NCI-H748 treated with DMSO at 0.1 percent for 48 hours (cell line): Measurements from ENCODE around the gene CYFIP1.

ENCODE experiments used
- DNase-seq: peaks from one replicate; lab custom pipeline; 2025; lab: John Stamatoyannopoulos, UW

Gene CYFIP1

DNA sequence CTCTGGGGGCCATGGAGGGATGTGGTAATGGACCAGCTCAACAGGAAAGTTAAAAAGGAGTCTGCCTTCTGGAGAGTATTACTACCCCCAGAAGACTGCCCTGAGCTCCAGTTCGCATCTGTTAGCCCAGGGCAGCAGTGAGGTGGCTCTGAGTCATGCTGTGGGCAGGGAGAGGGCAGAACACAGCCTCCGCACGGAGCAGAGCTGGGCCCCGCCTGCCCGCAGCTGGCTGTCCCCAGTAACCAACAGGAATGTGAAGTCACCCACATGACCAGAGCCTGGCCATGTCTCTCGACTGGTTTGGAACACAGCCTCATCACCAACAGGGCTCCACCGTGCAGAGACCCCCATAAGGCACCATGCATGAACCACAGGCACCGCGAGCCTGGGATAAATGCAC lies 62.1 kb downstream of the CYFIP1 start:
- DNase-seq: no peak

GRCh38 chr15:22917556-22917955 lies 62.6 kb downstream of the CYFIP1 start:
- DNase-seq: no peak

DNA sequence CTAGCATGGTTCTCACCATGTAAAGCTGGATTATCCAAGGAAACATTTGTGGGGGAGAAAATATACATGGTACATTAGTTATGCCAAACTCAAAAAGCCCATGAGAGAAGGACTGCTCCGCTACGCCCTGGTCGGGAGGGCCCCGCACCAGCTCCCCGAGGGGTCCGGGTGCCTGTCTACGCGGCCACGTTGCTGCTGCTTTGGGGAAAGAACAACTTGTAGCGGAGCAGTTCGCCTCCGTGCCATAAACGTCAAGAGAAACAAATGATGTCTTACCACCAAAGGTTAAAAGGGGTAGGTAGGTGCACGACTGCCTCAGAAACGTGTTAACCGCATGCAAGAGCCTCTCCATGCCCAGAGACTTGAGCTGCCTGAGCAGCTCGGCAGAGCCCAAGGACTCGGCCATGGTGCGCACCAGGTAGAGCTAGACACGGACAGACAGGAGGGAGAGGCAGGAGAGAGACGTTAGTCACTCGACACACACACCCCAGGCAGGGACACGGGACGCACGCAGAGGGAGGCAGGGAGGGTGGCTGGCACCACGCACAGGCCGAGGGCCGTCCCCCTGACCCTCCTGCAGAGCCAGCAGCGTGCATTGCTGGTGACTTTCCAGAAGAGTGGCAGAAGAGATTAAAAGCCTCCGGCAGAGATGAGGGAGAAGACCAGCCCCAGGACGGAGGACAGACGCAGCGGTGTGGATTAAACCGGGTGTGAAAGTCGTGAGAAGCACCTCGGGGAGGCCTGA lies 63.4 kb downstream of the CYFIP1 start:
- no peak for DNase-seq

DNA sequence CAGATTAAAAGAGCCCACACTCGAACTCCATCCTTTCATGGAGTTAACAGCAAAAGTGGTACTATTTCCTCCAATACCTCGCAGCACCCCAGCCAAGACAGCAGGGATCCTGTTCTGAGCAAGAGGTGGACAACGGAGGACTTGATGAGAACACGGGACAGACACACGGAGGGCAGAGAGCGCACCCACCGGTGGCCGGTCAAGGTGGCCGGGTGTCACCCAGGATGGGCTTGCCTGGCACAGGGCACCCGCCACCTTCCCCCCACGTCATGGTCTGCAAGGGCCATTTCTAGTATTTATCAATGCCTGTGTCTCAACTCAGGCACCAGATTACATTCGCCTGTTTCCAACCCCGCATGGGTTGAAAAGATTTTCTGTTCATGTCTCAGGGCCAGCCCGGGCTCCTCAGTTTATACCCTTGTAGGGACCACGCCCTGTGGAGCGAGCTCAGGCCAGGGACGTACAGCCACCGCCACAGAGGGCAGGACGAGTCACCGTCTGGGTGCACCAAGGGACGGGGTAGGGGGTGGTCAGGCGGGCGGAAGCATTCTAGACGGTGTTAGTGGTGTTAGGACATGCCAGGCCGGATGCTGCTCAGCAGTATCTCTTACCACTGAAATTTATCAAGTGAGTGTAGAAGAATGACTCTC lies 64.2 kb downstream of the CYFIP1 start:
- DNase-seq: no peak

- no peak for DNase-seq
Observed at GRCh38 chr15:22913646-22914380, 66.4 kb downstream of the CYFIP1 start.

- DNase-seq: no peak
Observed at GRCh38 chr15:22912256-22912655, 67.9 kb downstream of the CYFIP1 start.

GRCh38 chr15:22911306-22911705 lies 68.9 kb downstream of the CYFIP1 start:
- DNase-seq: no peak

DNA sequence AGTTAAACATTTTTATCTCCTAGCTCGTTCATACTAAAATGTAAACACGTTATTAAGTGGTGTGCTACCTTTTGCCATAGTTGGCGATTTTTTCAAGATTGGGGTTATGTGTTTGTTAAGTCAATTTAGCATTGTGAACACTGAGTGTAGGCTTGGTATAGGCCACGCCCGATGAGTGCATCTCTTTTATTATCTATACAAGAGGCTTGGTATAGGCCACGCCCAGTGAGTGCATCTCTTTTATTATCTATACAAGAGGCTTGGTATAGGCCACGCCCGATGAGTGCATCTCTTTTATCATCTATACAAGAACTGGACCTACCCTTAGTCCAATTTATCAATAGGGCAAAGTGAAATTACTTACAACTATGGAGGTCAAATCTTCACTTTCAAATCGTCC lies 71.3 kb downstream of the CYFIP1 start:
- DNase-seq: no peak

- no peak for DNase-seq
Observed at GRCh38 chr15:22907161-22907950, 72.8 kb downstream of the CYFIP1 start.

GRCh38 chr15:22904736-22905135 lies 75.4 kb downstream of the CYFIP1 start:
- DNase-seq: no peak

GRCh38 chr15:22903961-22904534 lies 76.1 kb downstream of the CYFIP1 start:
- DNase-seq: no peak

GRCh38 chr15:22903427-22903826 lies 76.7 kb downstream of the CYFIP1 start:
- DNase-seq: no peak

- DNase-seq: no peak
Observed at GRCh38 chr15:22902981-22903380, 77.2 kb downstream of the CYFIP1 start.

GRCh38 chr15:22902578-22902977 lies 77.6 kb downstream of the CYFIP1 start:
- DNase-seq: no peak

GRCh38 chr15:22902046-22902445 lies 78.1 kb downstream of the CYFIP1 start:
- no peak for DNase-seq

DNA sequence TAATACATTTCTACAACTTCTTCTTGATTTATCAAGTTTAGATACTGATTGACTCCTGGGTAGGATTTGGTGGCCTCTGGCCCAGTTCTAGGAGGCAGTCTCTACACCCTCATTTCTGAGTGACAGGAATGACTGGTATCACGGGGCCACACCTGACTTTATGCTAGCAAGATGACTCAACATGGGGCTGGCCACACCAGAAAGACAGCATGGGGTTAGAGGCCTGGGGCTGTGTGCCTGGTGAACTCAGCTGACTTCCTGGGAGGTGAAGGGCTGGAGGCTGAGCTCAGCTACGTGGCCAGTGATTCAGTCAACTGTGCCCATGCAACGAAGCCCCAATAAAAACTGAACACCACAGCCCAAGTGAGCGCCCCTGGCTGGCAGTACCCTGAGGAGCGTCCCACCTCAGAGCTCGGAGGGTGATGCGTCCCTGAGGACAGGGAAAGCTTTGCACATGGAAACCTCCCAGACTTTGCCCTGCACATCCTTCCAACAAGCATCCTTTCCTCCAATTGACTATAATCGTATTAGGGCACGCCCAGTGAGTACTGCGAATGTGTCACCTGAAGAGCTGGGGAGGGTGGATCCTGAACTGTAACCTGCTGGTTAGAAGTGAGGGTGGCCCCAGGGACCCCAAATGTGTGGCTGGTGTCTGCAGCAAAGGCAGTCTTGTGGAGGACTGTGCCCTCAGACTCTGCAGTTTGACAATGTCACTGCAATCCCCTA lies 84.5 kb downstream of the CYFIP1 start:
- DNase-seq: no peak

GRCh38 chr15:22893881-22894280 lies 86.3 kb downstream of the CYFIP1 start:
- no peak for DNase-seq

DNA sequence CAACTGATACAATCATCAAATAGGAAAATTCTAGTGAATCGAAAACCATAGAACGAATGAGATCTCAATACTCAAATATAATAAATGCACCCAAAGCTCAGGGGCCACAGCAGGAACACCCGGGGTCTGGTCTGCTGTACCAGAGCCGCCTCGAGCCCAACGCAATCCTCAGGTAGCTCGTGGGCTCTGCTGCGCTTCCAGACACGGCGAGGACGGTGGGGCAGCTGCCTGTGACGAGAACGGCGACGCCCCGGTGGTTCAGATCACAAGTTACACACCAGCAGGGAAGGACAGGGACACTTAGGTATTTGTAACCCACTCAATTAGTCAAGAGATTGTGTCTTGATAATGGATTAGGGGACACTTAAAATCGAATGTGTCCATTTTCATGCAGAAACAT lies 87.1 kb downstream of the CYFIP1 start:
- DNase-seq: no peak

DNA sequence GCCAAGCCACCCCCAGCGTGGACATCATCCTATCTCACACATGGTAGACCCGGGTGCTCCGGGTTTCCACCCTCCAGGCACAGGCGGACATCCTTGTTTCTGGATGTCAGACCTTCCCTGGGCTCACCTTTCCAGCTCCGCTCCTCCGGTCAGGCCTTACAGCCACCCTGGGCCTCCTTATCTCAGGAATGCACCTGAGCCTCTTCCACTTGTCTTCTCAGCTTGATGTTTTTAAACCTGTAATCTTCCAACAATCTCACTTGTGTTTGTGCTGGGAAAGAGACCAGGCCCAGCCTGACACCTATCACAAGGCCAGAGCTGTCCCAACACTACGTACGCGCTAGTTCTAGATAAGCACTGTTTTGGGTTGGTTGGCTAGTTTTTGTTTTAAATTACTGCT lies 87.8 kb downstream of the CYFIP1 start:
- no peak for DNase-seq

GRCh38 chr15:22891426-22892210 lies 88.5 kb downstream of the CYFIP1 start:
- no peak for DNase-seq
